Effector memory CD8-positive, alpha-beta T cell (primary cell): ENCODE measurements around the gene SVBP.
"Not testable (repeated sequence)": the region's sequence is repeated elsewhere in the genome, so short reads cannot be mapped to it uniquely, and the experiment has no call there.

Source experiments
- ATAC-seq: fragments of 150-1000 bp; cut with Tn5 transposase; replicated peaks from 2 replicates; pipeline ENCODE4 v1.10.0; 2021; ENCODE audit warnings: mild to moderate bottlenecking, moderate library complexity
- DNase-seq, 3 experiments: peaks; one replicate each; pipeline ENCODE4 v3.0.0; 2021
- H3K27ac Mint-ChIP-seq, 2 donors: one replicate each; pipeline ENCODE4 v1.8.0; 2022; ENCODE audit warnings: mild to moderate bottlenecking in 2 of 2, mixed read lengths in 2 of 2, moderate library complexity in 2 of 2
- H3K27me3 Mint-ChIP-seq, 2 donors: one replicate each; pipeline ENCODE4 v1.8.0; 2022; ENCODE audit warnings: mixed read lengths in 2 of 2
- H3K36me3 Mint-ChIP-seq: one replicate; pipeline ENCODE4 v1.8.0; 2022; ENCODE audit warnings: mild to moderate bottlenecking, moderate library complexity, mixed read lengths; ENCODE audit not compliant: insufficient read depth
- H3K4me1 Mint-ChIP-seq, 2 donors: one replicate each; pipeline ENCODE4 v1.8.0; 2022; ENCODE audit warnings: low read depth in 2 of 2, mixed read lengths in 2 of 2
- H3K4me3 Mint-ChIP-seq, 2 donors: one replicate each; pipeline ENCODE4 v1.8.0; 2022; ENCODE audit warnings: mild to moderate bottlenecking in 2 of 2, mixed read lengths in 2 of 2, moderate library complexity in 2 of 2
- H3K9me3 Mint-ChIP-seq, 2 donors: one replicate each; pipeline ENCODE4 v1.8.0; 2022; ENCODE audit warnings: mixed read lengths in 2 of 2

The SVBP gene

GRCh38 chr1:42833981-42834380 is 16.8 kb upstream of the SVBP start:
- no peaks in the 10 kb centered on the region for H3K4me1 Mint-ChIP-seq
- H3K9me3 Mint-ChIP-seq: no peaks in the 10 kb centered on the region
- no peak overlapping the region for H3K27ac Mint-ChIP-seq

GRCh38 chr1:42832641-42833240 is 15.5 kb upstream of the SVBP start:
- Mint-ChIP-seq H3K4me3 (no peak overlapping the region), H3K4me1 (no peaks in the 10 kb centered on the region), H3K36me3 (no peaks in the 10 kb centered on the region)

More at GRCh38 chr1:42833981-42834380, 16.8 kb upstream of the SVBP start:
- ATAC-seq (no peak), DNase-seq (no peak)
- no peaks in the 10 kb centered on the region for H3K36me3 Mint-ChIP-seq
- H3K4me3 Mint-ChIP-seq: no peak overlapping the region
- no peaks in the 10 kb centered on the region for H3K27me3 Mint-ChIP-seq

GRCh38 chr1:42831273-42831672 is 14.1 kb upstream of the SVBP start:
- H3K9me3 Mint-ChIP-seq: no peaks in the 10 kb centered on the region
- no peaks in the 10 kb centered on the region for H3K27me3 Mint-ChIP-seq

More at GRCh38 chr1:42832641-42833240, 15.5 kb upstream of the SVBP start:
- Mint-ChIP-seq H3K9me3 (no peaks in the 10 kb centered on the region), H3K27me3 (no peaks in the 10 kb centered on the region), H3K27ac (no peak overlapping the region)
- DNase-seq: no peak
- no peak for ATAC-seq

GRCh38 chr1:42830631-42831030 is 13.4 kb upstream of the SVBP start:
- no peak overlapping the region for H3K4me3 Mint-ChIP-seq
- no peaks in the 10 kb centered on the region for H3K4me1 Mint-ChIP-seq
- no peaks in the 10 kb centered on the region for H3K36me3 Mint-ChIP-seq
- DNase-seq: no peak
- no peaks in the 10 kb centered on the region for H3K9me3 Mint-ChIP-seq
- H3K27ac Mint-ChIP-seq: no peak overlapping the region
- no peak for ATAC-seq
- H3K27me3 Mint-ChIP-seq: no peaks in the 10 kb centered on the region

More at GRCh38 chr1:42831273-42831672, 14.1 kb upstream of the SVBP start:
- H3K4me3 Mint-ChIP-seq: no peak overlapping the region
- H3K36me3 Mint-ChIP-seq: no peaks in the 10 kb centered on the region
- no peak for DNase-seq
- H3K4me1 Mint-ChIP-seq: no peaks in the 10 kb centered on the region
- no peak for ATAC-seq
- H3K27ac Mint-ChIP-seq: no peak overlapping the region

GRCh38 chr1:42825036-42825851 is 8.0 kb upstream of the SVBP start:
- H3K36me3 Mint-ChIP-seq: no peaks in the 10 kb centered on the region
- no peak for DNase-seq
- H3K27me3 Mint-ChIP-seq: no peaks in the 10 kb centered on the region
- H3K4me3 Mint-ChIP-seq: no peak overlapping the region
- no peaks in the 10 kb centered on the region for H3K4me1 Mint-ChIP-seq
- no peaks in the 10 kb centered on the region for H3K9me3 Mint-ChIP-seq
- ATAC-seq: no peak
- H3K27ac Mint-ChIP-seq: no peak overlapping the region

- H3K27ac Mint-ChIP-seq: no peak overlapping the region
- H3K4me3 Mint-ChIP-seq: no peak overlapping the region
- DNase-seq: no peak
- no peaks in the 10 kb centered on the region for H3K4me1 Mint-ChIP-seq
- ATAC-seq: no peak
- no peaks in the 10 kb centered on the region for H3K27me3 Mint-ChIP-seq
- no peaks in the 10 kb centered on the region for H3K9me3 Mint-ChIP-seq
- H3K36me3 Mint-ChIP-seq: no peaks in the 10 kb centered on the region
Measured at GRCh38 chr1:42824481-42825035, 7.4 kb upstream of the SVBP start.

- no peaks in the 10 kb centered on the region for H3K27me3 Mint-ChIP-seq
- H3K9me3 Mint-ChIP-seq: no peaks in the 10 kb centered on the region
- H3K4me1 Mint-ChIP-seq: peaks cover 2 to 8% of the 10 kb centered on the region in 2 donors
- ATAC-seq (no peak), DNase-seq (no peak)
- no peaks in the 10 kb centered on the region for H3K36me3 Mint-ChIP-seq
- no peak overlapping the region for H3K27ac Mint-ChIP-seq
- no peak overlapping the region for H3K4me3 Mint-ChIP-seq
Measured at GRCh38 chr1:42822800-42823392, 5.7 kb upstream of the SVBP start.

- no peaks in the 10 kb centered on the region for H3K9me3 Mint-ChIP-seq
- ATAC-seq (no peak), DNase-seq (no peak)
- no peaks in the 10 kb centered on the region for H3K27me3 Mint-ChIP-seq
- H3K27ac Mint-ChIP-seq: no peak overlapping the region
- H3K4me3 Mint-ChIP-seq: no peak overlapping the region
- no peaks in the 10 kb centered on the region for H3K36me3 Mint-ChIP-seq
- peaks cover 4 to 15% of the 10 kb centered on the region in 2 donors for H3K4me1 Mint-ChIP-seq
Measured at GRCh38 chr1:42821690-42822089, 4.5 kb upstream of the SVBP start.

GRCh38 chr1:42820813-42821212 is 3.6 kb upstream of the SVBP start:
- no peak for DNase-seq
- no peak overlapping the region for H3K4me3 Mint-ChIP-seq
- no peaks in the 10 kb centered on the region for H3K36me3 Mint-ChIP-seq
- H3K27me3 Mint-ChIP-seq: no peaks in the 10 kb centered on the region
- H3K4me1 Mint-ChIP-seq: peaks cover 12 to 24% of the 10 kb centered on the region in 2 donors
- H3K9me3 Mint-ChIP-seq: no peaks in the 10 kb centered on the region
- no peak overlapping the region for H3K27ac Mint-ChIP-seq
- no peak for ATAC-seq

GRCh38 chr1:42817976-42818375 is 779 bp upstream of the SVBP start:
- Mint-ChIP-seq H3K36me3 (no peaks in the 10 kb centered on the region), H3K4me3 (peak overlapping the region in 1 of 2 donors; percentile 76), H3K4me1 (peaks cover 12 to 24% of the 10 kb centered on the region in 2 donors), H3K27ac (no peak overlapping the region), H3K27me3 (no peaks in the 10 kb centered on the region), H3K9me3 (no peaks in the 10 kb centered on the region)
- DNase-seq: no peak
- no peak for ATAC-seq

GRCh38 chr1:42817440-42817767 is 207 bp upstream of the SVBP start:
- ATAC-seq (no peak), DNase-seq (no peak)
- Mint-ChIP-seq H3K9me3 (no peaks in the 10 kb centered on the region), H3K27me3 (no peaks in the 10 kb centered on the region), H3K27ac (peak overlapping the region; percentile 74 to 89), H3K4me1 (peaks cover 12 to 24% of the 10 kb centered on the region in 2 donors), H3K36me3 (no peaks in the 10 kb centered on the region), H3K4me3 (peak overlapping the region; percentile 76 to 87)

- Mint-ChIP-seq H3K27me3 (no peaks in the 10 kb centered on the region), H3K36me3 (no peaks in the 10 kb centered on the region), H3K27ac (peak overlapping the region; percentile 74 to 89), H3K4me1 (peaks cover 12 to 28% of the 10 kb centered on the region in 2 donors), H3K9me3 (no peaks in the 10 kb centered on the region), H3K4me3 (peak overlapping the region; percentile 76 to 87)
- DNase-seq (no peak), ATAC-seq (no peak)
Measured at GRCh38 chr1:42815941-42816584, 1.1 kb downstream of the SVBP start.

- H3K4me3 Mint-ChIP-seq, H3K9me3 Mint-ChIP-seq, H3K36me3 Mint-ChIP-seq, DNase-seq, ATAC-seq, H3K27me3 Mint-ChIP-seq, H3K27ac Mint-ChIP-seq: not testable (repeated sequence)
- peaks cover 12 to 28% of the 10 kb centered on the region in 2 donors for H3K4me1 Mint-ChIP-seq
Measured at GRCh38 chr1:42814815-42815214, 2.4 kb downstream of the SVBP start.
